Sigmoid colon (tissue), 7 donors: ENCODE measurements around the gene SIX4. TPM values are rescaled to one million over a fixed set of nuclear protein-coding genes. Genes with fewer than 3 reads are reported as not detected.

Source experiments
- DNase-seq: peaks from one replicate; pipeline ENCODE4 v3.0.0-alpha.2; 2019
- H3K27ac ChIP-seq, 4 donors: fragments of 200-600 bp; sonication (generic); one replicate each; pipeline ENCODE4 v1.5.1; 2016 to 2019; ENCODE audit warnings: mild to moderate bottlenecking in 1 of 4
- H3K27me3 ChIP-seq, 3 donors: fragments of 200-600 bp; sonication (generic); one replicate each; pipeline ENCODE4 v1.5.1; 2019; ENCODE audit warnings: mild to moderate bottlenecking in 1 of 3
- H3K36me3 ChIP-seq, 4 donors: fragments of 200-600 bp; sonication (generic); one replicate each; pipeline ENCODE4 v1.5.1; 2016 to 2019
- H3K4me1 ChIP-seq, 4 donors: fragments of 200-600 bp; sonication (generic); one replicate each; pipeline ENCODE4 v1.5.1; 2017 to 2019
- H3K4me3 ChIP-seq, 4 donors: fragments of 200-600 bp; sonication (generic); one replicate each; pipeline ENCODE4 v1.5.1; 2017 to 2019; ENCODE audit warnings: mild to moderate bottlenecking in 2 of 4, moderate library complexity in 1 of 4
- H3K9me3 ChIP-seq, 4 donors: fragments of 200-600 bp in 3 of 4; sonication (generic) in 3 of 4; one replicate each; pipeline versions ENCODE4 v1.5.1 to v1.6.1; 2013 to 2019
- CTCF ChIP-seq, 4 experiments: fragments of 450-650 bp in 3 of 4; fragments of 200-600 bp in 1 of 4; IDR thresholded peaks; one replicate each; pipeline ENCODE4 v1.5.1; 2016 to 2019; ENCODE audit warnings: antibody characterized with exemption in 4 of 4, mild to moderate bottlenecking in 3 of 4, moderate library complexity in 2 of 4
- EP300 ChIP-seq, 4 donors: sonication (generic); formaldehyde crosslinking; IDR thresholded peaks; one replicate each; pipeline ENCODE4 v1.6.1; 2017; ENCODE audit warnings: antibody characterized with exemption in 4 of 4
- POLR2A ChIP-seq, 2 donors: fragments of 450-650 bp; IDR thresholded peaks; one replicate each; pipeline ENCODE4 v1.6.1; 2016; ENCODE audit warnings: antibody characterized with exemption in 2 of 2, mild to moderate bottlenecking in 2 of 2, moderate library complexity in 2 of 2
- POLR2AphosphoS5 ChIP-seq, 4 donors: sonication (generic); formaldehyde crosslinking; IDR thresholded peaks; one replicate each; pipeline ENCODE4 v1.6.1; 2017; ENCODE audit warnings: antibody characterized with exemption in 4 of 4
- WGBS, 2 donors: extraction: QIAGEN DNeasy Blood & Tissue Kit; methylation state at CpG; one replicate each; pipeline ENCODE4 v1.1.7; 2013; 5-methylcytosine and 5-hydroxymethylcytosine counted together
- intact Hi-C: fragments of 100-400 bp; cut with DNase I; formaldehyde crosslinking; loops from one replicate; pipeline ENCODE4 v1.15.1; 2023
- polyA plus RNA-seq, 3 donors: library from polyadenylated mRNA; stranded (reverse); fragments of 200-250 nt; gene quantifications; one replicate each; pipeline ENCODE4 v1.2.3, GENCODE V29; 2013
- total RNA-seq, 4 donors: library from RNA; depleted of rRNA; stranded (reverse); fragments of >200 nt; gene quantifications; one replicate each; pipeline ENCODE4 v1.1.0, GENCODE V29; 2016
- donor health status: healthy with polysubstance abuse.
- donor health status: Bipolar disorder and iron deficiency.
- donor health status: healthy.

SIX4 gene
- total and polyA plus RNA-seq, 7 donors = 0.10 to 2.7 (median 1.7) TPM; not detected in 2

GRCh38 chr14:60722357-60723115 is 1.6 kb downstream of the SIX4 start:
- TF ChIP-seq POLR2AphosphoS5 (IDR thresholded peaks at IDR 0.05) (no peak), CTCF (IDR thresholded peaks at IDR 0.05) (no peak), EP300 (IDR thresholded peaks at IDR 0.05) (no peak), POLR2A (IDR thresholded peaks at IDR 0.05) (no peak)
- intact Hi-C loops = loop anchor here (5.0 kb wide), 1 partner anchor 260 kb away; the partner anchor contains the start of genes SLC38A6 and TRMT5
- peaks cover 15 to 60% (median 38%) of the 10 kb centered on the region in 3 donors for H3K27me3 ChIP-seq
- peak overlapping the region in 3 of 4 donors; percentile 0 to 64 (median 64) for H3K27ac ChIP-seq
- H3K9me3 ChIP-seq = peaks cover 0 to 3% (median 0%) of the 10 kb centered on the region in 4 donors
- H3K4me3 ChIP-seq = peak overlapping the region; percentile 47 to 67 (median 60)
- DNase-seq = no peak
- H3K36me3 ChIP-seq = no peaks in the 10 kb centered on the region
- 1% methylated on average over 60 of the region's 60 CpGs for WGBS, 2 donors
- peaks cover 0 to 36% (median 23%) of the 10 kb centered on the region in 4 donors for H3K4me1 ChIP-seq

- no peak for DNase-seq
- intact Hi-C loops = loop anchor here (5.0 kb wide), 1 partner anchor 260 kb away; the partner anchor contains the start of genes SLC38A6 and TRMT5
- WGBS, 2 donors = 1% methylated on average over 11 of the region's 11 CpGs
- Histone ChIP-seq H3K9me3 (no peaks in the 10 kb centered on the region), H3K4me3 (peak overlapping the region; percentile 47 to 67 (median 60)), H3K36me3 (no peaks in the 10 kb centered on the region), H3K27ac (peak overlapping the region in 3 of 4 donors; percentile 0 to 64 (median 64)), H3K27me3 (peaks cover 15 to 60% (median 38%) of the 10 kb centered on the region in 3 donors), H3K4me1 (peaks cover 0 to 36% (median 23%) of the 10 kb centered on the region in 4 donors)
- TF ChIP-seq CTCF (IDR thresholded peaks at IDR 0.05) = no peak
- no peak for TF ChIP-seq POLR2A (IDR thresholded peaks at IDR 0.05)
- TF ChIP-seq POLR2AphosphoS5 (IDR thresholded peaks at IDR 0.05) = no peak
- TF ChIP-seq EP300 (IDR thresholded peaks at IDR 0.05) = no peak
Measured at GRCh38 chr14:60722107-60722356, 2.1 kb downstream of the SIX4 start.

GRCh38 chr14:60721326-60722106 is 2.6 kb downstream of the SIX4 start:
- peak; percentile 68 for DNase-seq
- H3K27ac ChIP-seq = peak overlapping the region in 2 of 4 donors; percentile 0 to 13
- WGBS, 2 donors = 3% methylated on average over 70 of the region's 70 CpGs
- intact Hi-C loops = loop anchor here (5.0 kb wide), 1 partner anchor 261 kb away; the partner anchor contains the start of genes SLC38A6 and TRMT5
- peaks cover 0 to 36% (median 23%) of the 10 kb centered on the region in 4 donors for H3K4me1 ChIP-seq
- H3K27me3 ChIP-seq = peaks cover 15 to 56% (median 38%) of the 10 kb centered on the region in 3 donors
- peak overlapping the region; percentile 47 to 67 (median 60) for H3K4me3 ChIP-seq
- no peaks in the 10 kb centered on the region for H3K9me3 ChIP-seq
- TF ChIP-seq CTCF (IDR thresholded peaks at IDR 0.05) = peak in 1 of 4 experiments; percentile 13
- TF ChIP-seq POLR2AphosphoS5 (IDR thresholded peaks at IDR 0.05) = no peak
- H3K36me3 ChIP-seq = no peaks in the 10 kb centered on the region

- Histone ChIP-seq H3K9me3 (no peaks in the 10 kb centered on the region), H3K4me1 (peaks cover 0 to 36% (median 23%) of the 10 kb centered on the region in 4 donors), H3K36me3 (no peaks in the 10 kb centered on the region), H3K27me3 (peaks cover 15 to 50% (median 38%) of the 10 kb centered on the region in 3 donors), H3K4me3 (peak overlapping the region in 3 of 4 donors; percentile 54 to 67 (median 67)), H3K27ac (no peak overlapping the region)
- TF ChIP-seq CTCF (IDR thresholded peaks at IDR 0.05) (no peak), EP300 (IDR thresholded peaks at IDR 0.05) (no peak), POLR2A (IDR thresholded peaks at IDR 0.05) (no peak), POLR2AphosphoS5 (IDR thresholded peaks at IDR 0.05) (no peak)
- intact Hi-C loops = loop anchor here (5.0 kb wide), 1 partner anchor 261 kb away; the partner anchor contains the start of genes SLC38A6 and TRMT5
- 50 to 52% methylated on average over 4 of the region's 4 CpGs for WGBS, 2 donors
- no peak for DNase-seq
Measured at GRCh38 chr14:60720962-60721325, 3.2 kb downstream of the SIX4 start.
